GM19193 (cell line): ENCODE results near the gene NRDE2.
A peak's percentile ranks its signal among the peaks of the same experiment; 100 is the strongest.

ENCODE experiments used
- POLR2A ChIP-seq: IDR thresholded peaks from 4 replicates; pipeline ENCODE4 v1.6.1; 2011; ENCODE audit not compliant: insufficient read depth, insufficient read length; ENCODE audit errors: extremely low read depth

The NRDE2 gene

DNA sequence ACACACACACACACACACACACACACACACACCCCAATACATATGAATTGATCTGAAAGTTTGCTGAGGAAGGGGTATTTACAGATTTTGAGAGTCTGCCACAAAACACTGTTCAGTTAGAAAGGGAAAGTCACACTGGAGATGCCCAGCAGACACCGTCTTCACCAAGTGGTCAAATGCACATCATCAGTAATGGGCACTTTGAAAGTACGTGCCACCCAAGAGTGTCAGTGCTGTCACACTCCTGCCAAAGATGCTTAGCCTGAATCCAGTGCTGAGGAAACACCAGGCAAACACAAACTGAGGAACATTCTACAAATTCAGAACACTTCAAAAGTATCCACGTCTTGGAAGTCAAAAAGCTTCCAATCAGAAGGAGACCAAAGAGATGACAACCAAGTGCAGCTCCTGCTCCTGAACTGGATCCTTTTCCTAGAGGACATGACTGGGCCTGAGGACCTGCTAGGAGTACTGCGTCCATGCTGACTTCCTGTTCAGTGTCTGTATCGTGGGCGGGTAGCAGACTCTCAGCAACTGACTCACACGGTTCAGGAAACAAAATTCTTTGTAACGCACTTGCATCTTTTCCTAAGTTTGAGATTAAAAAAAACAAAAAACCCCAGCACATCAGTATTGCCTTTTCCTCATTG, 56.8 kb downstream of the NRDE2 start:
- no peak for TF ChIP-seq POLR2A

DNA sequence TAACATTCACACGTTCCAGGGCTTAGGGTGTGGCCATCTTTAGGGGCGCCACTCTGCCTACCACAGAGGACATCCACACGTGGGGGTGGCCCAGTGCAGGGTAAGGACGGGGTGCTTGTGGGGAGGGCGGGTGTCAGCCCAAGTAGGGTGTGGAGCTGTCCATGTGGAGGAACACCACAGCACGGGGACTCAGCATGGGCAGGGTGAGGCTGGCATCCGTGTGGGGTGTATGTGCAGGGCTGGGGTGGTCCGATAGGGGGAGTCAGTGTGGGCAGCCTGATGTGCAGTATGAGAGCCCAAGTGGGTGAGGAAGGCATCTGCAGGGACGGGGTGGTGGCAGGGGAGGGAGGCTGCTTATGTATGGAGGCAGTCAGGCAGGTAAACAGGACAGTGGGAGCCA, 57.7 kb downstream of the NRDE2 start:
- peak; percentile 43 for TF ChIP-seq POLR2A

DNA sequence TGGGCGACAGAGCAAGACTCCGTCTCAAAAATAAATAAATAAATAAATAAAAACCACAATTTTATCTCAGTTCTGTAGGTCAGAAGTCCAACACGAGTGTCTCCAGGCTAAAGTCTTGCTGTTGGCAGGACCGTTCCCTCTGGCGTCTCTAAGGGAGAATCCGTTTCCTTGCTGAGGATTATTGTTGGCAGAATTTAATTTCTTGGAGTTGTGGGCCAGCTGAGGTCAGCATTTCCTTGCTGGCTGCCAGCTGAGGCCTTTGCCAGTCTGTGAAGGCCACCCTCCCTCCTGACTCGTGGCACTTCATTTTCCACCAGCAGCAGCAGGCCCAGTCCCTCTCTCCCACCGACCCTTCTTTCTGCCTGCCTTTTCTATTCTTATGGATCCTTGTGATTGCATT, 58.2 kb downstream of the NRDE2 start:
- TF ChIP-seq POLR2A: no peak

DNA sequence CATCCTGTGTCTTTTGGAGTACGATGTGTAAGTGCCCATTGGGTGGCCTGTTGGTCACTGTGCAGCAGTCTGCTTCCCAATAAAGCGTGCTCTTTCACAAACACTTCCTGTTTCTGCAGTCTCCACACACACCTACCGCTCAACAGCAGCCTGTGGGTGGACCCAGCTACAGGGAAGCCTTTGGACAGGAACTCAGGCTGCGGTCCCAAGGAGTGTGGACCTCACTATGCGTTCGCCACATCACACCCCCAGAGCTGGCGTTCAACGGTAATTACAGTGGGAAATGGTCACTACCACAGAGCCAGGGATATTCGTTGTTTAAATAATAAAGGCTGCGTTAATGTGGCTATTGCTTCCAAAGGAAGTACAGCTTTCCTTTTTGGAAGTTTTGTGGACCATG, 59.2 kb downstream of the NRDE2 start:
- TF ChIP-seq POLR2A: no peak

DNA sequence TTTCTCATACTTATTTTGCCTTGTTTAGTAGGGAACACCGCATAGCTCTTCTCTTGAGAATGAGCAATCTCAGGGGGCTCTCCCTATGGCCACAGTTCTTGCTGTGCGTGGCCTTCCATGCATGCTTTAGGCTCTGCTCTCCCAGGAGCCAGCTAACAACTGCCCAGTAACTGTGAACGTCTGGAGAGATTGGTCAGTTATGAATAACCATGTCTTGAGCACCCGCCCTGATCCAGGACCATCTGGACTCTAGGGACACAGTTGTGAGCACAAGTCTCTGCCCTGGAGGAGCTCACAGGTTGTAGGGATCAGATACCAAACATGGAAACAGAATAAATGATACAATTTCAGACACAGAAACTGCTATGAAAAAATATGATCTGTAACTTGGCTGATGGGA, 63.3 kb downstream of the NRDE2 start:
- TF ChIP-seq POLR2A: no peak

DNA sequence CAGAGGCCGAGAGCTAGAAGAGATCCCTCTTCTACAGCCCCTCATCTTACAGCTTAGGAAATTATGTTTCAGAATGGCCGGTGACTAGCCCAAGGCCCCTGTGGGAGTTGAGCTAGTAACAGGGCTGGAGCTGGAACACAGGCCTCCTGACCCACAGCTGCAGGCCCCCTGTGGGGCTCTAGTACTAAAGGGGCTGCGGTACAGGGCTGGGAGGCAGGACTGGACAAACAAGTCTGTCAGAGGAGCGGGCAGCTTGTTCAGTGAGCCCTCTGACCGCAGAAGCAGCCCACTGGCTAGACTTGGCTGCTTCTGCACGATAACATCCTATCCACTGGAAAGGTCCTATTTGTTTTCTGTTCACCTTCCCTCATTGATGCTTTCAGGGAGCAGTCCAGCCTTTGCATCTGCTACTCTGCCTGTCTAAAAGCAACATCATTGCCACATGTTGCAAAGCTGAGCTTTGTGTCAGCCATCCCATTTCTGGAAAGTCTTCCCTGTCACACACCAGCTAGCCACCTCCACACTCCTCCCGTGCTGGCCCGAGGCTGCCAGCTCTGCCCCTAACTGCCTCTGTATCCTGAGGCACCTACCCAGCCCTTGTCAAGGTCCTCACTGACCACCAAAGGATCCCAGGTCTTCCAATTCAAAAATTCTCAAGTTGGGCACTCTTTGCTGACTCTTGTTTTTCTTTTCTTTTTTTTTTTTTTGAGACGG, 65.1 kb downstream of the NRDE2 start:
- TF ChIP-seq POLR2A: peak; percentile 11

DNA sequence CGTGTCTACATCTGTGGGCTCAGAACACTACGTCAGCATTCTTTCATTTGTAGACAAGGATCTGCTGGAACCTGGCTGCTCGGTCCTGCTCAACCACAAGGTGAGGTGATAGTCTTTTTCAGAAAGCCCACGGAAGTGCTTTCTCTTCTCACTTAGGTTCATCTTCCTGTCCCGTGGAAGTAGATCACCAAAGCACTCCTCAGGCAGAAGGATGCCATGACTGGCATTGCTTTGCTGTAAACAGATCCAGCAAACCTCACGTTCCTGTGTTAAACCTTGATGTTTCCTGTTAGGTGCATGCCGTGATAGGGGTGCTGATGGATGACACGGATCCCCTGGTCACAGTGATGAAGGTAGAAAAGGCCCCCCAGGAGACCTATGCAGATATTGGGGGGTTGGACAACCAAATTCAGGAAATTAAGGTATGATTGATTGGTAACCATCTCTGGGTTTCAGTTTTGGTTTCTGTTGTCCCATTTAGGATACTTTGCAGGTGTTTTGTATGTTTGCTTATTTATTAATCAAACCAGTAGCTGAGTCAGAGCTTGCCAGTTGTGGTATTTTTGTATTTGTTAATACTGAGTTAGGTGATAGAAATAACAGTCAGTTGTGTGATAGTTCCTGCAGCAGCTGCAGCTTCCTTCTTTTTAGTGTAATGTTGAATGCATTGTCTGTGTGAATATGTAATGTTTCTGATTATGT, 67.8 kb downstream of the NRDE2 start:
- no peak for TF ChIP-seq POLR2A

DNA sequence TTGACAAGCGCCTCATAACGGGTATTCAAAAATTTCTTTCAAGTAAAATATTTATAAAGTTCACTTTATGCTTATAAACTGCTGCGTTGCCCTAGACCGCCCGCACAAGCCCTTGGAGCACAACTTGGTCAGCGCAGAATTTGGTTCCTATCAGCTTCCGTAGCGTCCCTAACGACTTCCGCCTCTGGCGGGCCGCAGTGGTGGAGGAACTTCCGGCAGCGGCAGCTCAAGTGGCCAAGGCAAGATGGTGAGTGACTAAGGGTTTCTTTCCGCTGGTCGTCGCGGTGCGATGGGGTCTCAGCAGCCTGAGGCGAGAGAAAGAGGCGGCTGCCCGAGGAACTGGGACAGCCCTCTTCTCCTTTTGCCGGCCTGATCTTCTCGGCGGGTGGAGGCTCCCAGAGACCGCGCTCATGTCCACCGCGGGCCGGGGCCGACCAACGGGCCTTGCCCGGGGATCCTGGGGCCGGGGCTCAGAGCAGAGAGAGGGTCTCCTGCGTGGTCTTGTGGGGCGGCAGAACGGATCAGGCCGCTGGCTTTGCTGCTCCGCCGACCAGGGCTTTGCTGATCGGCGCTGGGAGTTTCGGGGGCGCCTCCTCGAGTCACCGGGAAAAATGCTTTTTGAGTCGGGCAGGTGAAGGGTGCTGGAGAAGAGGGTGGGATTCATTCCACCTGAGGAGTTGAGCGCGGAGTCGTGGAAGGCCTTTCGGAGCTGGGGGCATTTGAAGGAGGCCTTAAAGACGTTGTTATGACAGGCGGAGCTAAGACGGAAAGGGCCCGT, 75.2 kb downstream of the NRDE2 start, which contains the start of gene PSMC1:
Gene PSMC1, plus strand, starts transcription at position 200 of the 778 bp plus-strand sequence. Its CDS starts 45 bp downstream, at position 245.
- peak; percentile 76 for TF ChIP-seq POLR2A

DNA sequence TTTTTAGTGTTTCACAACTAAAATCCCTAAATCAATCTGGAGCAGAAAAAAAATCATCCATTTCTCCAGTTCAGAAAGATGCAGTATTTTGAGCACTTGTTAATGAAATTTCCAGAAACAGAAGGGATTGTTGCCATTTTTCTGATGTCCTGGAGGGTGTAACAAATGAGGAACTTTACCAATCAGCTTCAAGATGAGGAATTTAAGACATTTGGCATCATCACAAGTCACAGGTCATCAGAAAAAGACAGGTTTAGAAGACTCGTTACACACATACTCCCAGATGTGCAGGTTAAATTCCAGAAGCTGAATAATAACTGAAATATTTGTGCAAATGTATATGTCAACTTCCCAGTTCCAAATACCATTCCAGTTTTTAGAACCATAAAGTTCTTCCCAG, 75.9 kb downstream of the NRDE2 start:
- no peak for TF ChIP-seq POLR2A

DNA sequence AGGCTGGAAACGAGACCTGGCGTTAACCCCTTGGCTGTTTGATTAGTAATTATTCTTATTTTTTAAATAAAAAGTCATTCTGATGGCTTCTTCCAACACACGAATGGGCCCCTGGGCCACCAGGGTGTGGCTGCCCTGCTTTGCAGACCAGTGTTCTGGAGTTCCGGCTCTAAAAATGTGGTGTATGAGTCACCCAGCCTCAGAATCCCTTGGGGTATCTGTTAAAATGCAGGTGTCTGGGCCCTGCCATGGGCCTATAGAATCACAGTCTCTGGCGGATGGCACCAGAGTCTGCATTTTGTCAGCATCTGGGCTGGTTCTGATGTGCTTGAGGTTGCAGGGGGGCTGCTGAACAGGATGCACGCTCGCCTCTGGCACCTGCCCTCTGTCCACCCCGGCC, 77.9 kb downstream of the NRDE2 start:
- no peak for TF ChIP-seq POLR2A

DNA sequence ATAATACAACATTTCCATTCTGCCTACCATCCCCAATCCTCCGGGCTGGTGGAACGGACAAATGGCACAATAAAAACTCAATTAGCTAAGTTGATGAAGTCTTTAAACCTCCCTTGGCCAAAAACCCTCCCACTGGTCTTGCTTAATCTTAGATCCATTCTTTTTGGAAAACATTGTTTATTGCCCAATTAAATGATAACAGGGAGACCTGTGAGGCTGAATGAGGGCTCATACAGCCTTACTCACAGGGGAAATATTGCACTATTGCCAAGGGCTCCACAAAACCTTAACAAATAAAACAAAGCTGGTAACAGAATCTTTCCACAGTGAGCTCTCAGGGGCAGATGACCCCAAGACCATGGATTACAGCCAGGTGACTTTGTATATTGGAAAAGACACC, 83.1 kb downstream of the NRDE2 start:
- no peak for TF ChIP-seq POLR2A

DNA sequence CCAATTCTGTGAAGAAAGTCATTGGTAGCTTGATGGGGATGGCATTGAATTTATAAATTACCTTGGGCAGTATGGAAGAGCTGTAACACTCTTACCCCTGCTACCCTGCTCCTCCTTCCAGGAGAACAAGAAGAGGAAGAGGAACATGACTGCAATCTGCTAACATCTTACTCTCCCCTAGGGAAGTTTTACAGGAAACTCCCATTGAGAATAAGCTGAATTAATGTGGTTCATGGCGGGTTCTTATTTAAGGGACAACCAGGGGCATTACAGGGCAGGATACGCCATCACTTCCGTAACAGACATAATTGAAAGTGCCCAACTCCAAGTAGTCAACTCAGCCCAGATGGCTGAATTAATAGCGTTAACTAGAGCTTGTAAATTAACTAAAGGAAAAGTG, 84.8 kb downstream of the NRDE2 start:
- TF ChIP-seq POLR2A: no peak

DNA sequence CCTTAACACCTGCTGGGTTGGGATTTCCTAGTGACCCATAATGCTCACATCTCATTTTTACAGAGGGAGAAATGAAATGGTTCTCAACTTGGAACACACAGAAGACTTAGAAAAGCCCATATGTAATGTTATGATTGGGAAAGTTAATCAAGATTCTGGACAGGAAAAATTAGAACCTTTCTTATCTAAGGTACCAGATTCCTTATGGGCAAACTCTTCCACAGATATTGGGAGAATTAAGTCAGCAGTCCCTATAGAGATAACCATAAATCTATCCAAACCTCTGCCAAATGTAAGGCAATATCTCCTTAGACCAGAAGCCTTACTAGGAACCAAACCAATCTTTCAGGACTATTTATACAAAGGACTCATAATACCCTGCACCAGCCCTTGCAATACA, 89.3 kb downstream of the NRDE2 start:
- TF ChIP-seq POLR2A: no peak

DNA sequence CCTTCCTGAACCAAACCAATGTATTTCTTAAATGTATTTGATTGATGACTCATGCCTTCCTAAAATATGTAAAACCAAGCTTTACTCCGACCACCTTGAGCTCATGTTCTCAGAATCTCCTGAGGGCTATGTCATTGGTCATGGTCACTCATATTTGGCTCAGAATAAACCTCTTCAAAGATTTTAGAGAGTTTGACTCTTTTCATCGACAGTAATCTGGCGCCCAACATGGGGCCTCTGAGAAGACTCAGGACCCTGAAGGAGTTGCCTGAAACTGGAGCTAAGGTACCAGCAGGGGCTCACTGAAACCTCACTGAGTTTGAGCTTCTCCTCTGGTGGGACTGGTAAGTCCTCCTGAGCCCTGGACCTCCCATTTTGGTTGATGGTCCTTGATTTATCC, 92.6 kb downstream of the NRDE2 start:
- no peak for TF ChIP-seq POLR2A
